ENCODE measurements around the gene MOV10L1. TPM values are rescaled to one million over a fixed set of nuclear protein-coding genes. Genes with fewer than 3 reads are reported as not detected.

MOV10L1 gene
- total RNA-seq, 4 donors from 2014 or later = 0.33 to 1.5 (median 1.0) TPM

GRCh38 chr22:50150161-50151129, 60.6 kb downstream of the MOV10L1 start:
- intact Hi-C loops (cut with DNase I) = no loop called here
- Histone ChIP-seq H3K27me3 (no peaks in the 10 kb centered on the region), H3K27ac (no peak overlapping the region), H3K4me1 (no peaks in the 10 kb centered on the region), H3K9me3 (no peaks in the 10 kb centered on the region), H3K36me3 (no peaks in the 10 kb centered on the region), H3K4me3 (replicated peaks in 1 of 3) (no peak overlapping the region)
- no peak for TF ChIP-seq CTCF (IDR thresholded peaks at IDR 0.05)
- no peak for TF ChIP-seq POLR2A (IDR thresholded peaks at IDR 0.05)
- DNase-seq = no peak
- 85 to 88% methylated on average over 33 of the region's 35 CpGs for WGBS, 2 donors

- Histone ChIP-seq H3K36me3 (no peaks in the 10 kb centered on the region), H3K4me1 (no peaks in the 10 kb centered on the region), H3K27ac (no peak overlapping the region), H3K9me3 (no peaks in the 10 kb centered on the region), H3K27me3 (no peaks in the 10 kb centered on the region), H3K4me3 (replicated peaks in 1 of 3) (no peak overlapping the region)
- 87 to 93% methylated on average over 18 of the region's 33 CpGs for WGBS, 2 donors
- no peak for DNase-seq
- intact Hi-C loops (cut with DNase I) = no loop called here
- TF ChIP-seq CTCF (IDR thresholded peaks at IDR 0.05) (no peak), POLR2A (IDR thresholded peaks at IDR 0.05) (no peak)
Measured at GRCh38 chr22:50151571-50152537, 62.0 kb downstream of the MOV10L1 start.

- no peak overlapping the region for H3K4me3 ChIP-seq (replicated peaks in 1 of 3)
- H3K36me3 ChIP-seq = no peaks in the 10 kb centered on the region
- no peak for DNase-seq
- WGBS, 2 donors = 71 to 96% methylated on average over 8 to 12 of the region's 25 CpGs
- TF ChIP-seq CTCF (IDR thresholded peaks at IDR 0.05) (no peak), POLR2A (IDR thresholded peaks at IDR 0.05) (no peak)
- intact Hi-C loops (cut with DNase I) = no loop called here
- peaks cover 4 to 5% of the 10 kb centered on the region in 2 donors for H3K4me1 ChIP-seq
- H3K27ac ChIP-seq = no peak overlapping the region
- no peaks in the 10 kb centered on the region for H3K9me3 ChIP-seq
- H3K27me3 ChIP-seq = no peaks in the 10 kb centered on the region
Measured at GRCh38 chr22:50153056-50153755, 63.4 kb downstream of the MOV10L1 start.

- Histone ChIP-seq H3K4me3 (replicated peaks in 1 of 3) (no peak overlapping the region), H3K27ac (no peak overlapping the region), H3K9me3 (no peaks in the 10 kb centered on the region), H3K4me1 (peaks cover 4 to 8% of the 10 kb centered on the region in 2 donors), H3K36me3 (no peaks in the 10 kb centered on the region), H3K27me3 (no peaks in the 10 kb centered on the region)
- TF ChIP-seq POLR2A (IDR thresholded peaks at IDR 0.05) (no peak), CTCF (IDR thresholded peaks at IDR 0.05) (no peak)
- no peak for DNase-seq
- intact Hi-C loops (cut with DNase I) = no loop called here
- WGBS, 2 donors = 84 to 95% methylated on average over 3 to 6 of the region's 7 CpGs
Measured at GRCh38 chr22:50153756-50154140, 63.9 kb downstream of the MOV10L1 start.

Data from thyroid gland (tissue), 4 donors.